Dedifferentiated amniotic fluid mesenchymal stem cell (primary cell): ENCODE data around the gene TCTA.

ENCODE experiments used
- DNase-seq: peaks from one replicate; pipeline ENCODE4 v3.0.0-alpha.2; 2016; ENCODE audit errors: extremely low spot score

TCTA gene

GRCh38 chr3:49460956-49461355, 48.7 kb downstream of the TCTA start:
- DNase-seq = no peak

- peak; percentile 20 for DNase-seq
Observed at GRCh38 chr3:49461443-49462171, 49.4 kb downstream of the TCTA start.

- DNase-seq = no peak
Observed at GRCh38 chr3:49462222-49462621, 50.0 kb downstream of the TCTA start.

GRCh38 chr3:49465270-49466034, 53.2 kb downstream of the TCTA start:
- no peak for DNase-seq
